Mesenteric fat pad (tissue), 1 donor: ENCODE data around the gene FBXO44. TPM values are rescaled to one million over a fixed set of nuclear protein-coding genes. Genes with fewer than 3 reads are reported as not detected.
"Not testable (repeated sequence)": the region's sequence is repeated elsewhere in the genome, so short reads cannot be mapped to it uniquely, and the experiment has no call there.

Experiments
- DNase-seq: peaks from one replicate; pipeline ENCODE4 v3.0.0-alpha.2; 2020; ENCODE audit warnings: low spot score
- long read RNA-seq: library from polyadenylated mRNA; unstranded; transcript quantifications from one replicate; pipeline ENCODE4 v2.0.0, GENCODE V29; 2020
- total RNA-seq: library from RNA; stranded (reverse); fragmentation: NEBNext Ultra II Directional; extraction: Animal tissue kit (Norgen Biotek cat#: 25700); gene quantifications from one replicate; pipeline ENCODE4 v1.2.1, GENCODE V29; 2021
- donor health status: DM: yes; HTN: yes; CAD: no.

The FBXO44 gene, protein sequence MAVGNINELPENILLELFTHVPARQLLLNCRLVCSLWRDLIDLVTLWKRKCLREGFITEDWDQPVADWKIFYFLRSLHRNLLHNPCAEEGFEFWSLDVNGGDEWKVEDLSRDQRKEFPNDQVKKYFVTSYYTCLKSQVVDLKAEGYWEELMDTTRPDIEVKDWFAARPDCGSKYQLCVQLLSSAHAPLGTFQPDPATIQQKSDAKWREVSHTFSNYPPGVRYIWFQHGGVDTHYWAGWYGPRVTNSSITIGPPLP
- 12.1 TPM for total RNA-seq
- long read RNA-seq, transcript FBXO44-204 (5 exons, 1,734 nt): major isoform, 19 of 36 reads
- long read RNA-seq, transcript FBXO44-202 (6 exons, 2,903 nt): minor isoform, 10 of 36 reads
- long read RNA-seq, partial matches to known transcripts: 5 of 36 reads
- long read RNA-seq, other reads (novel, unspliced or antisense): 2 of 36 reads

GRCh38 chr1:11654137-11654938 is at the start of gene FBXO44, which contains the start of gene FBXO2:
Gene FBXO44 (plus strand): TSS chr1:11654877. CDS start chr1:11655836, 959 bp downstream.
Gene FBXO2 (minus strand): TSS chr1:11654429. CDS start chr1:11654340, 89 bp downstream.
- DNase-seq: no peak

DNA sequence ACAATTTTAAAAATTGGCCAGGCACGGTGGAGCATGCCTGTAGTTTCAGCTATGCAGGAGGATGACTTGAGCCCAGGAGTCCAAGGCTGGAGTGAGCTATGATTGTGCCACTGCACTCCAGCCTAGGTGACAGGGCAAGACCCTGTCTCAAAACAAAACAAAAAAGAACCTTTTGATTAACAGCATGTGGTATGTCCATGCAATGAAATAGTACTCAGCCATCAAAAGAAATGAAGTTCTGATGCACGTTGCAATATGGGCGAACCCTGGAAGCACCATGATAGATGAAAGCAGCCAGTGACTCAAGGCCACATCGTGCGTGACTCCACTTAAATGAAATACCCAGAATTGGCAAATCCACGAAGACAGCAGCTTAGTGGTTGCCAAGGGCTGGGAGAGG is 47.9 kb upstream of the FBXO44 start:
- DNase-seq: no peak

DNA sequence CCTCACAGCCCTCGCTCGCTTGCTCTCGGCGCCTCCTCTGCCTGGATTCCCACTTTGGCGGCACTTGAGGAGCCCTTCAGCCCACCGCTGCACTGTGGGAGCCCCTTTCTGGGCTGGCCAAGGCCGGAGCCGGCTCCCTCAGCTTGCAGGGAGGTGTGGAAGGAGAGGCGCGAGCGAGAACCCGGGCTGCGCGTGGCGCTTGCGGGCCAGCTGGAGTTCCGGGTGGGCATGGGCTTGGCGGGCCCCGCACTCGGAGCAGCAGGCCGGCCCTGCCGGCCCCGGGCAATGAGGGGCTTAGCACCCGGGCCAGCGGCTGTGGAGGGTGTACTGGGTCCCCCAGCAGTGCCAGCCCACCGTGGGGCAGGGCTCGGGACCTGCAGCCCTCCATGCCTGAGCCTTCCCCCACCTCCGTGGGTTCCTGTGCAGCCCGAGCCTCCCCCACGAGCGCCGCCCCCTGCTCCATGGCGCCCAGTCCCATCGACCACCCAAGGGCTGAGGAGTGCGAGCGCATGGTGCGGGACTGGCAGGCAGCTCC is 46.0 kb upstream of the FBXO44 start:
- DNase-seq: not testable (repeated sequence)

- DNase-seq: not testable (repeated sequence)
Observed at GRCh38 chr1:11609378-11609777, 45.3 kb upstream of the FBXO44 start.

DNA sequence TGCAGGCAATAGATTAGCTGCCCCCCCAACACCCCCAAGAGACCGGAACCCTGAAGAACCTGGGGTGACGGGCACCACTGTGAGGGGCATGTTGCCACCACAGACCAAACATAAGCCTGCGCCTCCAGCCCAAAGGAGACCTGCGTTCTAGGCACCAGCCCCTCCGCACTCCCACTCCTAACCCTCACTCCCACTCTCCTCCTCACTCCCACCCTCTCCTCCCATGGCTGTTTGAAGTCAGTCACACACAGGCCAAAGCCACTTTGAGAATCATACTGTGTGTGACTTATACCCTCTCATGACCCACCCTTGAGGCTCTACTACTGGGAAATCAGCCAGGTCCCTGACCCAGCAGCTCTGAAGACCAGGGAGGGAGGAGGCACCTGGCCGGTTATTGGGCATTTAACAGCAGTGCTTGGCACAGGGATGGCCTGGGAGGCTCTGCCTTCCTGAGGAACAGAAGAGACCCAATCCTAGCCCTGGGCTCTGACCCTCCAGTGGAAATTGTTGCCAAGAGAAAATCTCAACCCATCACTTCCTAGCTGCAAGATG is 44.0 kb upstream of the FBXO44 start:
- no peak for DNase-seq

DNA sequence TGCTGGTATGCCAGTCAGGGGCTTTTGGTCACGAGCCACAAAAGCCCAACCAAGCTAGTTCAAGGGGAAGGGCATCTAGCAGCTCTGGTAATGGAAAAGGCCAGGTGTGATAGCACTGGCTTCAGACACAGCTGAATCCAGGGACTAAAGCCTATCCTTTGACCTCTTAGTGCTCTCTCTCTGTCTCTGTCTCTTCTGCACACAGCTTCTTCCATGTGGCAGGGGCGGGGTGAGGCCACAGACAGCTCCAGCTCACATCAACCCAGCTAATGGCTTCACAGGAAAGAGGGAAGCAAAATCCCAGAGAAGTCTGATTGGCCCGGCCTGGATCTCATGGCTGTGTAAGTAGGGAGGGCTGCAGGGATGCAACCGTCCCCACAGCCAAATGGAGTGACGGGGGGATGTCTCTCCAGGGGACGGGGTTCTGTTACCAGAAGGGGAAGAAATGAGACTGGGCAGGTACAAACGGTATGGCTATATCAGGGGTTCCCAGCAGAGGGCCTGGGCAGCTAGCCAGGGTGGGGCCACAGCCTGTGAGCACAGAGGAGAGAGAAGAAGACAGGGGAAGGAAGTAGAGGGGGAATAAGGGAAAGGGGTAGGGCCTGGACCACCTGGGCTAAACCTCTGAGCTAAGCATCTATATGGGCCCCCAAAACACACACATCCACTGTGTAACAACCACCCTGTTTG is 42.9 kb upstream of the FBXO44 start:
- no peak for DNase-seq

DNA sequence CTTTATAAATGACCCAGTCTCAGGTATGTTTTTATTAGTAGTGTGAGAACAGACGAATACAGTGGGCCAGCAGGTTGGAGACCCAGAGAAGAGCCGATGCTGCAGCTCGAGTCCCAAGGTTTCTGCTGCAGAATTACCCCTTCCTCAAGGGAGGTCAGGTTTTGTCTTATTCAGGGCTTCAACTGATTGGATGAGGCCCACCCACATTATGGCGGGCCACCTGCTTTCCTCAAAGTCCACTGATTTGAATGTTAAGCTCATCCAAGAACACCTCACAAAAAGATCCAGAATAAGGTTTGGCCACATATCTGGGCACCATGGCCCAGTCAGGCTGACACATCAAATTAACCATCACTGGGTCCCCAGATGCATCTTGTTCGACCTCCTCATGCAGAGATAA is 41.3 kb upstream of the FBXO44 start:
- DNase-seq: no peak

DNA sequence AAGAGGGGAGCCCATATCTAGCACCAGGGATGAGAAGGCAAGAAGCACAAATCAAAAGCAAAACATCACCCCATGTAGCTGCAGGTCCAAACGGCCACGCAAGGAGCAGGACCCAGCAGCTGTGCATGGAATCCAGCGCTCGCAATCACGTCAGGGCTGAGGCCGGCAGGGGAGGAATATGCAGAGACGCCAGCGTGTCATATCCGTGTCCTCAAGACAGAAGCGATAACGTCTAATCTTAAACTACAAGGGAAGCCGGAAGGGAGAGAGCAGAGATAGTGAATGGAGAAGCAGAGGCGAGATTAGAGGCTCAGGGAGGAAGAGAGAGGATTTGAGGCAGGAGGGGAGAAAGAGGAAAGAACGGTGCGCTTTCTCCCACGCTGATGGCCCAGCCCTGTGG is 39.6 kb upstream of the FBXO44 start:
- DNase-seq: no peak

- DNase-seq: no peak
Observed at GRCh38 chr1:11616766-11617165, 37.9 kb upstream of the FBXO44 start.

DNA sequence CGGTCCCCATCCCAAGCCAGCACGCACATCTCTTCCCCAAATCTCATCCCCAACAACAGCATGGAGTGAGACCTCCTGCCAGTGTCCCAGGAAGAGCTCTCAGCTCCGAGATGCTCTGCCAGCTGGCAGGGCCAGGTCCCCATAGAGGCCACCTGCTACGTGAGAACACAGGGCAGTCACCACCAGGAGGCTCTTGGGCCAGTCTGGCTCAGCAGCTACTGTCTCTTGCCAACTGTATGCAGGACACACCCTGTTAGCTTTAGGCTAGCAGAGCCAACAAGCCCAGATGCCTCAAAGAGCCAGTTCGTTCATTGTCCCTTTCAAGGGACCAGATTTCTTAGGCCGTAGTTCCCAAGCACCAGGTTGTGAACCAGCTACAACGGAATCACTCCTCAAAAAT is 37.4 kb upstream of the FBXO44 start:
- no peak for DNase-seq

DNA sequence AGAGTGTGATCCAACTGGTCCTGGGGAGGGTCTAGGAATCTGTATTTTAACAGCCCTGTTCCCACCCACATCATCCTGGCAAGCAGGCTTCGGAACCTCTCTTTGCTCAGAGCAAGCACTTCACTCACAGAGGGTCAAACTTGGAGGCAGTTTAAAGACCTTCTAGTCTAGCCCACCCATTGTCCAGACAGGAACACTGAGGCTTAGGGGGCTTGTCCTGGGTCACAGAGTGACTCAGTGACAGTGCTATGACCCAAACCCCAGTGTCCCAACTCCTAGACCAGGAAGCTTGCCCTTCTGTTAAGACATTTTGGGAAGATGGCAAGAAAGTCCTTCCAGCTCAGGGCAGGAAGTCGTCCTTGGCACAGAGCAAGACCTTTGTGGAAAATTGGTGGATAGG is 36.9 kb upstream of the FBXO44 start:
- no peak for DNase-seq

DNA sequence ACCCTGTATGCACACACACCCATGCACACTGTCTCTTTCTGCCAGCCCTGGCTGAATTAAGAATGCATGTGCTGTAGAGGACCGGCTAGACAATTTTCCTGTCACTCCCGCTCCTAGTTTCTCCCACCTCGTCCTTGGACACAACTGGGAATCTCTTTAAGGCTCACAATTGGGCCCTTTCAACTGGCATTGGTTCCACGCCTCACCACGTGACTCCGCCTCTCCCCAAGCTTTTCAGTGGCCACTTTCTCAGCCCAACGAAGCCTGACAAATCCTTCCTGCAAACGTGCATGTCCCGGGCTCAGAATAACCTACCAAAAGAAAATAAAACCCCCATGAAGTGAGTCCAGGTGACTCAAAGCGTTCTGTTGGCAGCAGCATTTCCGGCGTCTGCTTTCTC is 34.3 kb upstream of the FBXO44 start:
- no peak for DNase-seq

DNA sequence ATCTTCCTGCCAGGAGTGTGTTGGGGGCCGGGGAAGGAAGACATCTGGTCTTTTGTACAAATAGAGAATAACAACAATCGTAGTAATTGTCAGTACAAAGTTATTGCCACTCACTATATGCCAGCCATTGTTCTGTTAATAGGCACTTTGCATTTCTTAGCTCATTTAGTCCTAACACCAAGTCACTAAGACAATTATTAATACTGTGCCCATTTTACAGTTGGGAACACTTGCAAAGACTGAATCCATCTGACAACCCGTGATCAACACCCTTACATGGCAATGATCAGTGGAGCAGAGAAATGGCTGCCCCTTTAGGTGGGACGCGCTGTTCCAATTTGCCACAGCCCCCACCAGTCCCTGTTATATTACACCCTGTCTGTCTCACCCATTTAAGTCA is 33.8 kb upstream of the FBXO44 start:
- no peak for DNase-seq

DNA sequence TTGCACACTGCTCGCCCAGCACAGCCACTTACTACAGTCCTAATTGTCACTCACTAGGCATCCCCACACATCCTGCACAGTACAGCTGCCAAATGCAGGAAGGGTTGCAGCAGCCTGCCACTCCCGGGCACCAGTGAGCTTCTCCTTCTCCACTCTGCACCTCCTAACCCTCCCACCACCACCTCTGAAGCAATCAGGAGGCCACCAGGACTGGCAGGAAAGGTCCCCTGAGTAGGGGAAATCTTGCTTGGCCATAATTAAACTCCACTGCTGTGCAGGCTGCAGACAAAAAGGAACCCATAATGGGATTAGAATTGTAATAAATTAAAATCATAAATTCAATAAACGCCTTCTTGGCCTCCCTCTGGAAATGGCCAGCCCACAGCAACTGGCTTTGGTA is 32.3 kb upstream of the FBXO44 start:
- DNase-seq: no peak

GRCh38 chr1:11623702-11624101 is 31.0 kb upstream of the FBXO44 start:
- no peak for DNase-seq

- DNase-seq: no peak
Observed at GRCh38 chr1:11626551-11626950, 28.1 kb upstream of the FBXO44 start.

DNA sequence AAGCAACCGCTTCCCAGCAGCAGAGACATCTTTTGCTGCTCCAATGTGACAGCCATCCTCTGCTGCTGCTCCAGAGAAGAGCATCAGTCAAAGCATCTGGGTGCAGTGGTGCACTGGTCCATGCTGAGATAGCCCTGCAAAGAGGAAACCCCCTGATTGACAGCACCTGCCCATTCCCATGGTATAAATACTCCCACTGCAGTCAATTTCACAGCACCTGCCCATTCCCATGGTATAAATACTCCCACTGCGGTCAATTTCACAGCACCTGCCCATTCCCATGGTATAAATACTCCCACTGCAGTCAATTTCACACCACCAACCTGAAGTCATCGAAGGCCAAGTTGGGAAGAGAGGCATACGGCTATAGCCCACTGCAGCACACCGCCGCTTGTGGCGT is 25.9 kb upstream of the FBXO44 start:
- DNase-seq: no peak

DNA sequence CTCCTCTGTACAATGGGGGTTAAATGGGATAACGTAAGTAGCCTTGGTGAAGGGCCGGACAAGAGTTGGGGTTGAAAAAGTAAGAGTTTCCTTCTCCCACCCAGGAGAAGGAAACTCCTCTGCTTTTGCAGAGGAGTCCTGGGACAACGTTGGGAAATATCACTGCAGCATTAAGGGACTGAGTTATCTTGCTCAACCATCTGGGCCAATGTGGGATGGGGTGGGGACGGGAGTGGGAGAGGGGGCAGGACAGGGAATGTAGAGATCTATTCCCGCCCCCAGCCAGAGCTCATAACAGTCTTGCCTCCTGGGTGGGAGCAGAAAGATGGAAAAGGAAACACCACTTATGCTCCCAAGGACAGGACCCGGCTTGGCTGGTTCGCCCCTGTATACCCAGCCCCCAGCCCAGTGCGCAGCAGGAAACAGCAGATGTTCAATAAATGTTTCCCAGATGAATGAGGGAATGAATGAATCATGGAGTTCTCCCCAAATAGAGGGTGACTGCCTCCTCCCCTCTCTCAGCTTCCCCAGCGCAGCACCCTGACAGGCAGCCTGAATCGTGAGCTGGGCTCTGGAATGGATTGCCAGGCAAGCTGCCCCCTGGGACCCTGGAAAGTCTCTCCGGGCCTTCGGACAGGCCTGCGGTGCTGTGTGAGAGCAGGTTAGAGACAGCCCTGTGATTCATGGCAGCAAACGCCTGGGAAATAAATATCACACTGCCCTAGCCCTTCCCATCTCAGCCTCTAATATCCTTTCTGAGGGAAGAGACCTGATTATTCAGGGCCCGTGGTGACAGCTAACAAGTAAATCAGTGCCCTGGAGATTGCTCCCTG is 25.3 kb upstream of the FBXO44 start:
- no peak for DNase-seq

- DNase-seq: no peak
Observed at GRCh38 chr1:11634365-11635192, 20.1 kb upstream of the FBXO44 start.
